Epidermal melanocyte (primary cell): ENCODE data around the gene PHF20.
"Not testable (repeated sequence)": the region's sequence is repeated elsewhere in the genome, so short reads cannot be mapped to it uniquely, and the experiment has no call there.

Experiments
- DNase-seq: peaks from one replicate; pipeline ENCODE4 v3.0.0; 2011; ENCODE audit warnings: low spot score; ENCODE audit not compliant: insufficient read length

The PHF20 gene

GRCh38 chr20:35776513-35777101, 4.8 kb downstream of the PHF20 start:
- DNase-seq, result no peak

GRCh38 chr20:35783811-35784210, 12.0 kb downstream of the PHF20 start:
- not testable (repeated sequence) for DNase-seq

DNA sequence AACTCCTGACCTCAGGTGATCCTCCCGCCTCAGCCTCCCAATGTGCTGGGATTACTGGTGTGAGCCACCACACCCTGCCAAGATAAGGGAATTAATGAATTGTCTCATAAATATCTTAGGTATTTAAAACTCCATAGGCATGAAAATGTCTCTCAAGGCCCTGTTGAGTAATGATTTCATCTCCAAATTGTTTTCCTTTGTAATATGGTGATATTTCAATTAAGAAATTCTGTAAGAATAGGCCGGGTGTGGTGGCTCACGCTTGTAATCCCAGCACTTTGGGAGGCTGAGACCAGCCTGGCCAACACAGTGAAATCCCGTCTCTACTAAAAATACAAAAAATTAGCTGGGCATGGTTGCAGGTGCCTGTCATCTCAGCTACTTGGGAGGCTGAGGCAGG, 13.7 kb downstream of the PHF20 start:
- not testable (repeated sequence) for DNase-seq

GRCh38 chr20:35788796-35789195, 17.0 kb downstream of the PHF20 start:
- no peak for DNase-seq

- no peak for DNase-seq
These were observed 19.3 kb downstream of the PHF20 start for GRCh38 chr20:35791097-35791496.

DNA sequence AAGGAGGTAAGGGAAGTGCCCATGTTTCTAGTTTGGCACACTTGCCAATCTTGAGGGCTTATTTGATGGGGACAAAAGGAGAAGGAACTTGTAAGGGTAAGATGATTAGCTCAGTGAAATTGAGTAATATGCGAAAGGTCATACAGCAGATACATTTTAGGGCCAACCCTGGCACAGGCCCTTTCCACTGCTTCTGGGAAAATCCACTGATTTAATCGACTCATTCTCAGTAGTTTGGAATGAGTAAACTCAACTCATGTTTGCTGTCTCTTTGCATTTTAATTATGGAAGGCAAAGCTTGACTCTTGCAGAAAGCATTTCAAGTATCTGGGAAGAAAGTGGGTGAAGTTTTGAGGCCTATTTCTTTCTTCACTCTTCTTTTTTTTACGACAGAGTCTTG, 20.0 kb downstream of the PHF20 start:
- no peak for DNase-seq

- DNase-seq, result no peak
These were observed 20.9 kb downstream of the PHF20 start for GRCh38 chr20:35792740-35793139.

DNA sequence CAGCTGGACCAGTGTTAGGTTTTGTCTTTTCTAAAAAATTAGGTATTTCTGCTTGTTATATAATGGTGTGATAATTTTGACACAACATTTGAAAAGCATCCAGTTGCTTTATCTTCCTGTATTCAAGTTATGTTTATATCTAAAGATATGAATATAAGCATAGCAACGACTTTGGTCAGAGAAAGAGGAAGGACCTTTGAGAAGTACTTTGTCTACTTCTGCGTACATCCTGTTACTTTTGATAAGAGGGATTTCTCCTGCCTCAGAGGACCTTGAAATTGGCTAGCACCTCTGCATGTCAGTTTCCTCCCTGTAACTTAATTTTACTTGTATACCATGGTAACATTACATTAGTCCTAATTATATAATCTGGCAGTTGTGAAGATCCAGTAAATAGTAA, 24.8 kb downstream of the PHF20 start:
- DNase-seq, result no peak

DNA sequence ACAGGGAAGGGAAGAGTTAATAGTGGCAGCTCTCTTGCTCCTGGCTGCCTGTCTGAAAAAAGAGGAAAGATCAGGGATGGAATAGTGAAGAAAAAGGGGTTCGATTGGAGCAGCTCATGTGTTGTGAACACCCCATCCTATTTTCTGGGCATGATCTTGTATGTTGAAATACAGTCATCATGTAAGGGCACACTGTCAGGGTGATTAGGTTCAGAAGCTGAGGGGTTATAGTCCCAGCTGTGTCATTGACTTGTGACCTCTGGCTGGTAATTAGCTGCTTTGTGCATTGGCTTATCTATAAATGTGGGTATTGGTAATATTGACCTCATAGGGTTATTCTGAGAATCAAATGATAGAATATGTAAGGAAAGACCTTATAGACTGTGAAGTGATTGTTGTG, 30.1 kb downstream of the PHF20 start:
- no peak for DNase-seq

DNA sequence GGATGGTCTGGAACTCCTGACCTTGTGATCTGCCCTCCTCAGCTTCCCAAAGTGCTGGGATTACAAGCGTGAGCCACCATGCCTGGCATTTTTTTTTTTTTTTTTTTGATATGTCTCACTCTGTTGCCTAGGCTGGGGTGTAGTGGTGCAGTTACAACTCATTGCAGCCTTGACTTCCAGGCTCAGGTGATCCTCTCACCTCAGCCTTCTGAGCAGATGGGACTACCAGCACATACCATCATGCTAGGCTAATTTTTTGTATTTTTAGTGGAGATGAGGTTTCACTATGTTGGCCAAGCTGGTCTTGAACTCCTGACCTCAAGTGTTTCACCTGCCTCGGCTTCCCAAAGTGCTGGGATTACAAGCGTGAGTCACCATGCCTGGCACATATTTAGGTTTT, 34.3 kb downstream of the PHF20 start:
- DNase-seq, result no peak

DNA sequence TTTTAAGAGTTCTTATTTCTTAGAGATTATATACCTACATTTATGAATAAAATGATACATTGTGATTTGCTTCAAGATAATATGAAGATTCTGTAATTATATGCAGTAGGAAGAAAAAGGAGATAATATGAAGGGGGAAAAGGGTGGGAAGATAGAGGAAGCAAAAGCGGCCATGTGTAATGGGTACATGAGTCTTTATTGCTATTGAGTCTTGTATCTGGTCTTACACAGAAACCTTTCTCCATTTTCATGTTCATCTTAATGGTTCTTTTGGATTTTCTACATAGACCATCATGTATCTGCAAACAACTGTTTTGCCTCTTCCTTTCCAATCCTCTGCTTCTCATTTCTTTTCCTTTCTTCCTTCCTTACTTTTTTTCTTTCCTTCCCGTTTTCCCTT, 36.1 kb downstream of the PHF20 start:
- no peak for DNase-seq

DNA sequence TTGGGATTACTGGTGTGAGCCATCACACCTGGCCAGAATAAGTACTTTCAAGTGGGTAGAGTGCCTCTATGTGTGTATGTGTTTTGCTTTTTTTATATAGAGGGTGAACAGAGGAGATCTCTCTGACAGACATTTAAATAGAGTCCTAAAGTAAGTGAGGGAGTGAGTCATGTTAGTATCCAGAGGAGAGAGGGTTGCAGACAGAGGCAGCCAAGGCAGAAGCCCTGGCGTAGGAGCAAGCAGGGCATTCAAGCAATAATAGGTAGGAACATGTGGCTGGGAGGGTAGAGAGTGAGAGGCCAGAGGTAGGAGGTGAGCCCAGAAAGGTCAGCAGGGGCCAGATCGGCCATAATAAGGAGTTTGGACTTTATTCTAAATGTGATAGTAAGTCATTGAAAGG, 48.9 kb downstream of the PHF20 start:
- no peak for DNase-seq

- no peak for DNase-seq
These were observed 50.0 kb downstream of the PHF20 start for GRCh38 chr20:35821807-35822242.

GRCh38 chr20:35823147-35823546, 51.3 kb downstream of the PHF20 start:
- no peak for DNase-seq

GRCh38 chr20:35823937-35824336, 52.1 kb downstream of the PHF20 start:
- no peak for DNase-seq

DNA sequence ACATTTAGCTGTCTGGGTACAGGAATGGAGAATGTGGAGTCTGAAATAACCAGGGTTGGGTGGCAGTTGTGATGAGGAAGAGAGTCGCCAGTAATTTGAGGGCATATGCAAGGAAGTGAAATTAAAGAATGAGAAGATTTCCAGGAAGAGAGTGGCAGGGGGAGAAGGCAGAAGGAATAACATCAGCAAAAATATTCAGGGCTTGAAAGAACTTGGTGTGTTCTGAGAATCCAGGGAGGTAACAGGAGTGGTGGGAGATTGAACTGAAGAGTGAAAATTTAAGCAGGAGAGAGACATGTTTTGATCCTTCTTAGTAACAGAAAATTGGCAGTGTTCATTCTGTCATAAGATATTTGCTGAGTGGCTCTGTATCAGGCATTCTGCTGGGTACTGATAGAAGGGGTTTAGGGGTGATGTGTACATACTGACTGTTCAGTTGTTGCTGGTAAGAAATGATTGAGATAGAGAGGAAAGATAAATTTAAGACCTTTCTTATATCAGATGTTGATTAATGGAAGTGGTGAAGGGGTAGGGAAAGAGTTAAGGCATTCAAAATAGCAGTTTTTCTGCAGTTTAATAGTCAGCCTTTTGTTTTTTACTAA, 54.7 kb downstream of the PHF20 start:
- DNase-seq, result no peak

- DNase-seq, result no peak
These were observed 56.6 kb downstream of the PHF20 start for GRCh38 chr20:35828434-35828833.

DNA sequence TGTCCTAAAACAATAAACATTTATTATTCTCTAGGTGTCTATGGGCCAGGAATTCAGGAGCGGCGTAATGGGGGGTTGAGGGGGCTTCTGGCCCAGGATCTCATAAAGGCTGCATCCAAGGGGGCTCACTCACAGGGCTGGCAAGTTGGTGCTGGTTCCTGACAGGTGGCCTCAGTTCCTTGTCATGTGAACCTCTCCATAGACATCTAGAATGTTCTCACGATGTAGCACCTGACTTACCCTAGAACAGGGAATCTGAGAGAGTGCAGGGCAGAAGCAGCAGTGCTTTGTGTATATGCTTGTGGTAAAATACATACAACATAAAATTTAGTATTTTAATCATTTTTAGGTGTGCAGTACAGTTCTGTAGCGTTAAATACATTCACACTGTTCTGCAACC, 57.1 kb downstream of the PHF20 start:
- no peak for DNase-seq

- DNase-seq, result no peak
These were observed 58.4 kb downstream of the PHF20 start for GRCh38 chr20:35830264-35830663.

DNA sequence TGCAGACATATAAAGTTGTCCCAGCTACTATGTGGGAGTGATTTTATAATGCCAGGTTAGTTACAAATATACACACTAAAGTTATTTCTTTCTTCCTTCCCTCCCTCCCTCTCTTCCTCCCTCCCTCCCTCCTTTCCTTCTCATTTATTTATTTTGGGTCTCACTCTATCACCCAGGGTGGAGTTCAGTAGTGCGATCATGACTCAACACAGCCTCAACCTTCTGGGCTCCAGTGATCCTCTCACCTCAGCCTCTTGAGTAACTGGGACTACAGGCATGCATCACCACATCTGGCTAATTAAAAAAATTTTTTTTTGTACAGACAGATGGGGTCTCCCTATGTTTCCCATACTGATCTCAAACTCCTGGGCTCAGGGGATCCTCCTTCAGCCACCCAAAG, 59.2 kb downstream of the PHF20 start:
- DNase-seq, result no peak

- no peak for DNase-seq
These were observed 60.2 kb downstream of the PHF20 start for GRCh38 chr20:35831971-35832370.

DNA sequence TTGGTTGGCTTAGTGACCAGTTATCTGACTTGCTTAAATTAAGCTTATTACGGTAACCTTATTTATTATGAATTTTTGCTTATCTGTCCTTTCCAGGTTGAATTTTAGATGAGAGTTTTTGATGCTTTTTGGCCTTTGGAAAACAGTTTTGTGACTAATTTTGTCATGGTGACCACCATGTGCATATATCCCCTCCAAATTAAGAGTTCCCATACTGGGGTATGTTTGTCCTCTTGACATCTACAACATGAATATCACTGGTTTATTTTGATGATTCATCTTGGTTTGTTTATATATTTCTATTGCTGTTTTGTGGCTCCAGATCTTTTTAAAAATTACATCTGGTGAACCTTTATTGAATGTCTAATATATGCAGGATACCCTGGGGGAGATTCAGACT, 61.4 kb downstream of the PHF20 start:
- DNase-seq, result no peak

GRCh38 chr20:35837577-35838195, 65.9 kb downstream of the PHF20 start:
- no peak for DNase-seq
